ENCODE measurements around the gene SLC48A1.

The SLC48A1 gene

GRCh38 chr12:47821346-47821706 lies 48.3 kb downstream of the SLC48A1 start:
- intact Hi-C loops (cut with DNase I; ENCODE audit: low total_unique reads), result no loop called here
- H3K9me3 ChIP-seq, result no peaks in the 10 kb centered on the region
- TF ChIP-seq CTCF (IDR thresholded peaks at IDR 0.05), result no peak
- no peak for DNase-seq
- H3K27ac ChIP-seq, result peak overlapping the region; percentile 91 to 99
- H3K4me1 ChIP-seq, result peaks cover 12 to 81% (median 74%) of the 10 kb centered on the region in 4 donors
- peak overlapping the region in 1 of 2 donors; percentile 62 for H3K4me3 ChIP-seq
- no peaks in the 10 kb centered on the region for H3K36me3 ChIP-seq
- no peaks in the 10 kb centered on the region for H3K27me3 ChIP-seq

GRCh38 chr12:47822401-47822800 lies 49.4 kb downstream of the SLC48A1 start:
- H3K4me1 ChIP-seq, result peaks cover 12 to 80% (median 69%) of the 10 kb centered on the region in 4 donors

DNA sequence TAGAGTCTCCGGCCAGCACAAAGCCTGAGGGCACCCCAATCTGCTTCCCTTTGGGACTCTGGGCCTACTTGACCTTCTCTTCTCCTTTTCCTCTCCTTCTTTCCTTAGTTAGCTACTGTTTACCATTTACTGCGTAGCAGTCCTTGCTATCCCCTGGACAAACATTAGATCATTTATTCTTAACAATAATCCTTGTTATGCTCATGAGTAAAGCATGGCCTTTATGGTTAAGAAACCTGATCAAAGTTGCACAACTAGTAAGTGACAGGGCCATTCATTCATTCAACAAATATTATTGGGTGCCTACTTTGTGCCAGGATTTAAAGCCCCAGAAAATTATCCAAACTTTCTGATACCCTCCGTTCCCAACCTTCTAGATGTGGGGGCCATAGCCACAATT lies 49.8 kb downstream of the SLC48A1 start:
- TF ChIP-seq CTCF (IDR thresholded peaks at IDR 0.05), result no peak
- no peak overlapping the region for H3K4me3 ChIP-seq
- H3K27ac ChIP-seq, result peak overlapping the region; percentile 91 to 99
- H3K9me3 ChIP-seq, result no peaks in the 10 kb centered on the region
- no peaks in the 10 kb centered on the region for H3K36me3 ChIP-seq
- intact Hi-C loops (cut with DNase I; ENCODE audit: low total_unique reads), result no loop called here
- no peak for DNase-seq
- H3K4me1 ChIP-seq, result peaks cover 12 to 80% (median 69%) of the 10 kb centered on the region in 4 donors
- no peaks in the 10 kb centered on the region for H3K27me3 ChIP-seq

More at GRCh38 chr12:47822401-47822800, 49.4 kb downstream of the SLC48A1 start:
- no peaks in the 10 kb centered on the region for H3K9me3 ChIP-seq
- H3K27me3 ChIP-seq, result no peaks in the 10 kb centered on the region
- no peaks in the 10 kb centered on the region for H3K36me3 ChIP-seq
- peak overlapping the region; percentile 91 to 99 for H3K27ac ChIP-seq
- no peak overlapping the region for H3K4me3 ChIP-seq
- TF ChIP-seq CTCF (IDR thresholded peaks at IDR 0.05), result no peak
- DNase-seq, result no peak
- intact Hi-C loops (cut with DNase I; ENCODE audit: low total_unique reads), result no loop called here

GRCh38 chr12:47823422-47824086 lies 50.5 kb downstream of the SLC48A1 start:
- no peaks in the 10 kb centered on the region for H3K9me3 ChIP-seq
- no peaks in the 10 kb centered on the region for H3K27me3 ChIP-seq
- H3K4me3 ChIP-seq, result no peak overlapping the region
- intact Hi-C loops (cut with DNase I; ENCODE audit: low total_unique reads), result no loop called here
- peak overlapping the region; percentile 91 to 99 for H3K27ac ChIP-seq
- no peak for DNase-seq
- peaks cover 14 to 80% (median 69%) of the 10 kb centered on the region in 4 donors for H3K4me1 ChIP-seq
- no peaks in the 10 kb centered on the region for H3K36me3 ChIP-seq
- no peak for TF ChIP-seq CTCF (IDR thresholded peaks at IDR 0.05)

DNA sequence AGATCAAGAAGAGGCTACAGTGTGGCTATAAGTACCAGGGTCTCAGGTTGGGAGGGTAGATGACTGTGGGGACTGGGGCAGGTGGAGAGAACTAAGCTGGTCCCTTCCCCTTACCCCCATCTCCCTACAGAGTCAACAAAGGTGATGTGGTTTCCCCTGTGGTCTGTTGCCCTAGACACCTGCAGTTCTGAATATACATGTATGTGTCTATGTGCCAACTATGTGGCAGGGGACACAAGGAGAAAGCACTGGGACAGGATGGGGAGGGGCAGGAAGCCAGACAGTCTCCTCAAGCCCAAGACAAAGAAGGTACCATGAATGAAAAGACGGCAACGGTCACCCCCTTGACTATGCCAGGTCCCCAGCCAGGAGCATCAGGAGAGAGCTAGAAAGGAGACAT lies 51.2 kb downstream of the SLC48A1 start:
- peaks cover 15 to 86% (median 73%) of the 10 kb centered on the region in 4 donors for H3K4me1 ChIP-seq

More for the DNA sequence above, 51.2 kb downstream of the SLC48A1 start:
- no peak for TF ChIP-seq CTCF (IDR thresholded peaks at IDR 0.05)
- DNase-seq, result no peak
- intact Hi-C loops (cut with DNase I; ENCODE audit: low total_unique reads), result no loop called here
- Histone ChIP-seq H3K4me3 (no peak overlapping the region), H3K9me3 (no peaks in the 10 kb centered on the region), H3K36me3 (no peaks in the 10 kb centered on the region), H3K27me3 (no peaks in the 10 kb centered on the region), H3K27ac (peak overlapping the region; percentile 91 to 99)
